HepG2 (cell line): ENCODE data around the gene UEVLD. TPM values are rescaled to one million over a fixed set of nuclear protein-coding genes. Genes with fewer than 3 reads are reported as not detected.

Source experiments
- ATAC-seq: fragments of 200-7000 bp; cut with Tn5 transposase; 3 replicates; pipeline ENCODE4 v1.9.1; 2020; ENCODE audit warnings: mild to moderate bottlenecking, moderate library complexity
- BruUV-seq: library from RNA; stranded (reverse); fragments of 400-500 nt; replicated peaks from 2 replicates; lab custom pipeline; 2021; lab: Mats Ljungman, UMichigan
- CTCF ChIA-PET: fragments of 300-600 bp; formaldehyde crosslinking; extraction: SDS; loops from one replicate; lab custom pipeline; 2021; ENCODE audit warnings: low total read pairs, inconsistent platforms, low intra/inter-chr PET ratio; lab: Yijun Ruan, JAX
- POLR2A ChIA-PET: fragments of 350-600 bp; sonication (Branson Sonifier 250); formaldehyde crosslinking; loops from one replicate; lab custom pipeline; 2020; ENCODE audit warnings: antibody characterized with exemption, inconsistent platforms; lab: Yijun Ruan, JAX
- DNase-seq: peaks from one replicate; pipeline ENCODE4 v3.0.0-alpha.2; 2015; ENCODE audit warnings: low spot score
- FAIRE-seq: peaks from 3 replicates; lab custom pipeline; 2011; peaks lifted over from hg19 to GRCh38; lab: Jason Lieb, UNC
- H2AFZ ChIP-seq: one replicate; pipeline ENCODE4 v1.6.1; 2011; ENCODE audit warnings: low read length, inconsistent platforms
- H3K27ac ChIP-seq: fragments of 300-600 bp; 3 replicates; pipeline ENCODE4 v1.8.0; 2011; ENCODE audit warnings: mixed run types, mild to moderate bottlenecking, mixed read lengths, low read length, inconsistent platforms; ENCODE audit not compliant: insufficient read depth; ENCODE audit errors: extremely low read length
- H3K27me3 ChIP-seq, 2 experiments: fragments of 200-600 bp in 1 of 2; 2 replicates in 1 of 2; 3 replicates in 1 of 2; pipeline versions ENCODE4 v1.6.0 to v1.8.0; 2011; ENCODE audit warnings: low read length in 2 of 2, mild to moderate bottlenecking in 2 of 2, moderate library complexity in 2 of 2, inconsistent platforms in 1 of 2; ENCODE audit not compliant: insufficient read depth in 2 of 2, control insufficient read depth in 1 of 2
- H3K36me3 ChIP-seq, 2 experiments: fragments of 200-600 bp in 1 of 2; replicated peaks in 1 of 2; 2 replicates in 1 of 2; 3 replicates in 1 of 2; pipeline versions ENCODE4 v1.5.1 to v1.8.0; 2011; ENCODE audit warnings: low read length in 2 of 2, inconsistent platforms in 1 of 2; ENCODE audit not compliant: insufficient read depth in 2 of 2, control insufficient read depth in 1 of 2
- H3K4me1 ChIP-seq: 2 replicates; pipeline ENCODE4 v1.5.1; 2012; ENCODE audit warnings: low read length, inconsistent platforms; ENCODE audit not compliant: insufficient read depth
- H3K4me2 ChIP-seq: 2 replicates; pipeline ENCODE4 v1.6.0; 2011; ENCODE audit warnings: low read depth, low read length, inconsistent platforms
- H3K4me3 ChIP-seq, 3 experiments: fragments of 200-600 bp in 1 of 3; sonication (generic), shearing (Covaris generic) in 1 of 3; replicated peaks in 1 of 3; 2 replicates each; pipeline ENCODE4 v1.5.1; 2011 to 2016; ENCODE audit warnings: low read length in 3 of 3, inconsistent platforms in 2 of 3, low read depth in 2 of 3, mild to moderate bottlenecking in 2 of 3, control low read depth in 1 of 3, mixed read lengths in 1 of 3; ENCODE audit not compliant: insufficient read depth in 1 of 3
- H3K79me2 ChIP-seq: one replicate; pipeline ENCODE4 v1.6.1; 2011; ENCODE audit warnings: low read length, inconsistent platforms; ENCODE audit not compliant: insufficient read depth
- H3K9ac ChIP-seq: 2 replicates; pipeline ENCODE4 v1.6.0; 2011; ENCODE audit warnings: mild to moderate bottlenecking, low read depth, low read length, inconsistent platforms; ENCODE audit not compliant: insufficient read depth
- H3K9me3 ChIP-seq: 2 replicates; pipeline ENCODE4 v1.5.1; 2012; ENCODE audit warnings: mild to moderate bottlenecking, low read length
- H4K20me1 ChIP-seq: 2 replicates; pipeline ENCODE4 v1.6.0; 2011; ENCODE audit warnings: inconsistent platforms, mild to moderate bottlenecking, low read length, moderate library complexity; ENCODE audit not compliant: insufficient read depth
- AGO1 ChIP-seq: fragments of 200-400 bp; formaldehyde crosslinking; IDR thresholded peaks from 2 replicates; pipeline ENCODE4 v1.6.1; 2017; ENCODE audit warnings: mild to moderate bottlenecking, low read depth, low read length, moderate library complexity; ENCODE audit not compliant: poor library complexity, severe bottlenecking
- ERF ChIP-seq: IDR thresholded peaks from 2 replicates; pipeline ENCODE4 v1.6.1; 2018; ENCODE audit warnings: missing biosample characterization, missing genetic modification reagents
- KDM2A ChIP-seq: sonication (generic); formaldehyde crosslinking; IDR thresholded peaks from 2 replicates; pipeline ENCODE4 v1.4.0; 2020; ENCODE audit warnings: low read depth, missing genetic modification reagents, borderline replicate concordance
- MEIS2 ChIP-seq: sonication (generic); formaldehyde crosslinking; IDR thresholded peaks from 2 replicates; pipeline ENCODE4 v1.9.0; 2021; ENCODE audit warnings: mild to moderate bottlenecking, missing genetic modification reagents
- NFKB2 ChIP-seq: sonication (generic); formaldehyde crosslinking; IDR thresholded peaks from 2 replicates; pipeline ENCODE4 v1.4.0; 2020; ENCODE audit warnings: missing genetic modification reagents, borderline replicate concordance
- NKX3-1 ChIP-seq: sonication (generic); formaldehyde crosslinking; IDR thresholded peaks from 2 replicates; pipeline ENCODE4 v1.5.0; 2020; ENCODE audit warnings: missing genetic modification reagents
- RAD21 ChIP-seq: fragments of 450-650 bp; formaldehyde crosslinking; IDR thresholded peaks from 2 replicates; pipeline ENCODE4 v1.5.0; 2020; ENCODE audit warnings: mild to moderate bottlenecking
- SMC3 ChIP-seq: IDR thresholded peaks from 2 replicates; pipeline ENCODE4 v1.6.1; 2011; ENCODE audit warnings: low read length, improper control_type of control experiment
- SSRP1 ChIP-seq: IDR thresholded peaks from 2 replicates; pipeline ENCODE4 v1.6.1; 2016; ENCODE audit warnings: control low read depth
- STAG1 ChIP-seq: sonication (generic); formaldehyde crosslinking; IDR thresholded peaks from 2 replicates; pipeline ENCODE4 v1.4.0; 2020; ENCODE audit warnings: missing genetic modification reagents
- ZC3H4 ChIP-seq: sonication (generic); formaldehyde crosslinking; IDR thresholded peaks from 2 replicates; pipeline ENCODE4 v1.4.0; 2020; ENCODE audit warnings: missing genetic modification reagents, borderline replicate concordance
- ZKSCAN1 ChIP-seq: fragments of 150-350 bp; IDR thresholded peaks from 2 replicates; pipeline ENCODE4 v1.6.1; 2014; ENCODE audit warnings: low read length
- ZNF20 ChIP-seq: sonication (generic); formaldehyde crosslinking; IDR thresholded peaks from 2 replicates; pipeline ENCODE4 v1.4.0; 2020; ENCODE audit warnings: mild to moderate bottlenecking, moderate library complexity, missing genetic modification reagents
- ZNF644 ChIP-seq: IDR thresholded peaks from 2 replicates; pipeline ENCODE4 v1.6.1; 2016; ENCODE audit warnings: low read depth
- ZNF891 ChIP-seq: sonication (generic); formaldehyde crosslinking; IDR thresholded peaks from 2 replicates; pipeline ENCODE4 v1.5.0; 2020; ENCODE audit warnings: mild to moderate bottlenecking, missing genetic modification reagents
- WGBS: methylation state at CpG from one replicate; pipeline ENCODE4 v1.1.6; 2017; ENCODE audit warnings: low lambda C conversion rate; 5-methylcytosine and 5-hydroxymethylcytosine counted together
- in situ Hi-C: cut with HindIII; loops from 2 replicates; pipeline ENCODE4 v1.10.0; 2017; ENCODE audit warnings: low pct_unique_long_range_greater_than_20kb; ENCODE audit not compliant: extremely low pct_ligation_motif_present
- intact Hi-C: fragments of 100-400 bp; cut with micrococcal nuclease; formaldehyde crosslinking; loops from one replicate; pipeline ENCODE4 v1.10.0; 2022; ENCODE audit not compliant: unreplicated experiment
- polyA plus RNA-seq, 8 experiments: library from polyadenylated mRNA; depleted of rRNA in 3 of 8; stranded (reverse) in 7 of 8; unstranded in 1 of 8; fragments of >200 nt; fragmentation: Illumina TruSeq in 4 of 8; extraction: Trizol in 4 of 8; gene quantifications; 2 replicates each; pipeline versions ENCODE4 v1.2.1 to v1.2.3, GENCODE V29; 2011 to 2016; ENCODE audit warnings: low read depth in 4 of 8, missing spikeins in 1 of 8, mixed read lengths in 1 of 8; ENCODE audit not compliant: insufficient read depth in 1 of 8
- total RNA-seq, 5 experiments: library from RNA; depleted of rRNA; stranded (reverse); fragments of >200 nt; fragmentation: Illumina TruSeq; extraction: Trizol; gene quantifications; 2 replicates each; pipeline ENCODE4 v1.2.3, GENCODE V29; 2016; ENCODE audit warnings: low read depth in 1 of 5
- TF ChIP-seq, protein P1 (sequence below): sonication (generic); formaldehyde crosslinking; IDR thresholded peaks from 2 replicates; pipeline ENCODE4 v1.4.0; 2020; ENCODE audit warnings: missing genetic modification reagents; ENCODE audit errors: not compliant biosample characterization
- TF ChIP-seq, protein P2 (sequence below): IDR thresholded peaks from 2 replicates; pipeline ENCODE4 v1.6.1; 2012; ENCODE audit warnings: low read depth, low read length, improper control_type of control experiment
- TF ChIP-seq, protein P3 (sequence below): sonication (generic); formaldehyde crosslinking; IDR thresholded peaks from 2 replicates; pipeline ENCODE4 v1.8.1; 2023; ENCODE audit warnings: mild to moderate bottlenecking, missing genetic modification reagents

The UEVLD gene
- total and polyA plus RNA-seq, 2 of the 13 experiments (the other 11 are each of a cell fraction or from before 2014, with no cell fraction given), result 5.7 to 13.7 TPM

DNA sequence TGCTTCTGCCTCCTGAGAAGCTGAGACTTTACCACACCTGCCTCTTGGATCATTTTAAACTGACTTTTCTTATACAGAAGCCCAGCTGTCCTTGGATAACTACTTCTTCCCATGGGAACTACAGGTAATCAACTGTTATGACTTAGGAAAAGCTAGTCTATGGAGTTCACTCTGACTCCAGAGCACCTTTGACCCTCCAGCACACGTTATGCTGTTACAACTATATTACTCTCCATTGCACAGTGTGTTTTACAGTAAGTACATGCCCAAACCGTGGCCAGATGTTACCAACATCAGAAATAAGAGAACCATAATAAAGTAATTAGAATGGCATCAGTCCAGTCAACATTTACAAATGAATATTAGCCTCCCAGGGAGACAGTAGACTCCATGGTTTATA lies 40.5 kb downstream of the UEVLD start (continued):
- TF ChIP-seq MEIS2 (CRISPR knock-in tag) (no peak), SSRP1 (CRISPR knock-in tag) (no peak), ZNF891 (CRISPR knock-in tag) (no peak), NFKB2 (CRISPR knock-in tag) (no peak), ERF (CRISPR knock-in tag) (no peak), ZC3H4 (no peak), KDM2A (CRISPR knock-in tag) (no peak), ZNF644 (CRISPR knock-in tag) (no peak)
- TF ChIP-seq, protein P1, sequence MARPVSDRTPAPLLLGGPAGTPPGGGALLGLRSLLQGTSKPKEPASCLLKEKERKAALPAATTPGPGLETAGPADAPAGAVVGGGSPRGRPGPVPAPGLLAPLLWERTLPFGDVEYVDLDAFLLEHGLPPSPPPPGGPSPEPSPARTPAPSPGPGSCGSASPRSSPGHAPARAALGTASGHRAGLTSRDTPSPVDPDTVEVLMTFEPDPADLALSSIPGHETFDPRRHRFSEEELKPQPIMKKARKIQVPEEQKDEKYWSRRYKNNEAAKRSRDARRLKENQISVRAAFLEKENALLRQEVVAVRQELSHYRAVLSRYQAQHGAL, result no peak

DNA sequence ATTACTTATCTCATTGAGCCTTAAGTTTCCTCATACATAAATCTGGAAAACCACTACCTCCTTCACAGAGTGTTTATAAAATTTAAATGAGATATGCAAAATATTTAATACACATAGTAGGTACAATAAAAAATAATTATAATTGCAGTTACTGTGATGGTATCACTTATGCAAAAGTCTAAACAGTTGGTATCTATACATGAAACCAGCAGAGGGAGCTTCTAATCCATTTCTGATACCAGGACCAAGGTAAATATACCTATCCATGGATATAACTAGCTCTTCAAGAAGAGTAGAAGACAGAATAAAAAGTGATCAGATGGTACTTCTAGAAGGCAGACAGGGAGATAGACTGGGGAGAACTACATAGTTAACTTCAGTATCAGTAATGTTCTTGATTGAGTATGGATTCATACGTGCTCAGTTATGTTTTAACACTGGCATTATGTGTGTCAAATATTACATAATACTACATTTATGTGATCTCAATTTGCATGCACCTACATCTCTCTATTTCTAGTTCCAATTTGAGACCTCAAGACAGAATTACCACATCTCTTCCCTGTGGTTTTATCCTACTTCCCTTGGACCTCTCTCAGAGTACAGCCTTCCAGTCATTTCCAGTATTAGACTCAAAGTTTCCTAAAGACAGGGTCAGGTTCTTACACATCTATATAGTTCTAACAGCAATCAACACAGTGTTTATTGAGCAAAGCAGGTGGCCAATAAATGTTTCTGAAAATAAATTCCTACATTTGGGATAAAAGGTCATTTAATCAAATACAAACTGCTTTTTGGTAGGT lies 48.1 kb downstream of the UEVLD start:
- Histone ChIP-seq H3K4me3 (no peak overlapping the region), H3K9ac (no peak overlapping the region), H2AFZ (no peak overlapping the region), H3K27ac (no peak overlapping the region), H4K20me1 (no peaks in the 10 kb centered on the region), H3K79me2 (no peaks in the 10 kb centered on the region), H3K4me1 (no peaks in the 10 kb centered on the region), H3K9me3 (no peaks in the 10 kb centered on the region), H3K4me2 (no peak overlapping the region), H3K36me3 (peaks cover 3 to 16% of the 10 kb centered on the region in 2 experiments; a peak in 2 of 5 replicates), H3K27me3 (no peaks in the 10 kb centered on the region)
- intact Hi-C loops (loop anchor here (1.0 to 2.0 kb wide), 4 partner anchors 48 to 224 kb away; partner anchors contain the start of gene UEVLD), in situ Hi-C loops (loop anchor here (10.0 kb wide), 1 partner anchor 194 kb away; no protein-coding TSS in a partner anchor)
- WGBS, result 100% methylated on average over 1 of the region's 1 CpG
- DNase-seq (peak; percentile 42), ATAC-seq (peak; percentile 64), FAIRE-seq (no peak)
- CTCF ChIA-PET, result interaction anchor here (1.1 to 1.8 kb wide), 4 partner anchors 111 to 224 kb away, joined by 3 to 10 read pairs (median 7); no protein-coding TSS in a partner anchor
- BruUV-seq, result no TSS peak
- POLR2A ChIA-PET, result interaction anchor here (0.9 kb wide), 1 partner anchor 14 kb away, joined by 5 read pairs; no protein-coding TSS in a partner anchor
- TF ChIP-seq SMC3 (peak; percentile 46; the same call in 1 of the 2 replicates), NKX3-1 (CRISPR knock-in tag) (no peak), RAD21 (CRISPR knock-in tag) (0 out of 2 replicates have a peak, but pooled peaks have one; percentile 14), ZKSCAN1 (peak; percentile 77), ZNF20 (CRISPR knock-in tag) (no peak), STAG1 (peak; percentile 75), AGO1 (no peak)
- TF ChIP-seq, protein P2, sequence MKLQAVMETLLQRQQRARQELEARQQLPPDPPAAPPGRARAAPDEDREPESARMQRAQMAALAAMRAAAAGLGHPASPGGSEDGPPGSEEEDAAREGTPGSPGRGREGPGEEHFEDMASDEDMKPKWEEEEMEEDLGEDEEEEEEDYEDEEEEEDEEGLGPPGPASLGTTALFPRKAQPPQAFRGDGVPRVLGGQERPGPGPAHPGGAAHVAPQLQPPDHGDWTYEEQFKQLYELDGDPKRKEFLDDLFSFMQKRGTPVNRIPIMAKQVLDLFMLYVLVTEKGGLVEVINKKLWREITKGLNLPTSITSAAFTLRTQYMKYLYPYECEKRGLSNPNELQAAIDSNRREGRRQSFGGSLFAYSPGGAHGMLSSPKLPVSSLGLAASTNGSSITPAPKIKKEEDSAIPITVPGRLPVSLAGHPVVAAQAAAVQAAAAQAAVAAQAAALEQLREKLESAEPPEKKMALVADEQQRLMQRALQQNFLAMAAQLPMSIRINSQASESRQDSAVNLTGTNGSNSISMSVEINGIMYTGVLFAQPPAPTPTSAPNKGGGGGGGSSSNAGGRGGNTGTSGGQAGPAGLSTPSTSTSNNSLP, result peak; percentile 73
- TF ChIP-seq, protein P3, sequence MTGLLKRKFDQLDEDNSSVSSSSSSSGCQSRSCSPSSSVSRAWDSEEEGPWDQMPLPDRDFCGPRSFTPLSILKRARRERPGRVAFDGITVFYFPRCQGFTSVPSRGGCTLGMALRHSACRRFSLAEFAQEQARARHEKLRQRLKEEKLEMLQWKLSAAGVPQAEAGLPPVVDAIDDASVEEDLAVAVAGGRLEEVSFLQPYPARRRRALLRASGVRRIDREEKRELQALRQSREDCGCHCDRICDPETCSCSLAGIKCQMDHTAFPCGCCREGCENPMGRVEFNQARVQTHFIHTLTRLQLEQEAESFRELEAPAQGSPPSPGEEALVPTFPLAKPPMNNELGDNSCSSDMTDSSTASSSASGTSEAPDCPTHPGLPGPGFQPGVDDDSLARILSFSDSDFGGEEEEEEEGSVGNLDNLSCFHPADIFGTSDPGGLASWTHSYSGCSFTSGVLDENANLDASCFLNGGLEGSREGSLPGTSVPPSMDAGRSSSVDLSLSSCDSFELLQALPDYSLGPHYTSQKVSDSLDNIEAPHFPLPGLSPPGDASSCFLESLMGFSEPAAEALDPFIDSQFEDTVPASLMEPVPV (CRISPR knock-in tag), result no peak
